ENCODE data around the gene HIPK4.

DNA sequence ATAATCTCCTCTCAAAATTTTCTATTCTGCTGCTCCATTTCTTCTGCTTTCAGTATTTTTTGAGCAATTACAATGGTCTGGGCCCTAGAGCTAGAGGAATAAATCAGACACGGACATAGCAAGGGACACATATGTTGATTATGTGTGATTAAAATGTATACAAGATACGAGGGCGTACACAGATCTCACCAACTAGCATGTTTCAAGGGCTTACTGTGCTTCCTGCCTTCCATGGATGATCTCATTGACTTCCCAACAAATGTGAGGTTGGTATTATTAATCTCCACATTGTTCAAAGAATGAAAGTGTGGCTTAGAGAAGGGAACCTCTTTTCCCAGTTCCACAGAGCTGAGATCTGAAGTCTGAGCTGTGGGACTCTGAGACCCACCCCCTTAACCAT lies 32.3 kb downstream of the HIPK4 start:
- TF ChIP-seq, protein P1, sequence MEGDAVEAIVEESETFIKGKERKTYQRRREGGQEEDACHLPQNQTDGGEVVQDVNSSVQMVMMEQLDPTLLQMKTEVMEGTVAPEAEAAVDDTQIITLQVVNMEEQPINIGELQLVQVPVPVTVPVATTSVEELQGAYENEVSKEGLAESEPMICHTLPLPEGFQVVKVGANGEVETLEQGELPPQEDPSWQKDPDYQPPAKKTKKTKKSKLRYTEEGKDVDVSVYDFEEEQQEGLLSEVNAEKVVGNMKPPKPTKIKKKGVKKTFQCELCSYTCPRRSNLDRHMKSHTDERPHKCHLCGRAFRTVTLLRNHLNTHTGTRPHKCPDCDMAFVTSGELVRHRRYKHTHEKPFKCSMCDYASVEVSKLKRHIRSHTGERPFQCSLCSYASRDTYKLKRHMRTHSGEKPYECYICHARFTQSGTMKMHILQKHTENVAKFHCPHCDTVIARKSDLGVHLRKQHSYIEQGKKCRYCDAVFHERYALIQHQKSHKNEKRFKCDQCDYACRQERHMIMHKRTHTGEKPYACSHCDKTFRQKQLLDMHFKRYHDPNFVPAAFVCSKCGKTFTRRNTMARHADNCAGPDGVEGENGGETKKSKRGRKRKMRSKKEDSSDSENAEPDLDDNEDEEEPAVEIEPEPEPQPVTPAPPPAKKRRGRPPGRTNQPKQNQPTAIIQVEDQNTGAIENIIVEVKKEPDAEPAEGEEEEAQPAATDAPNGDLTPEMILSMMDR (IDR thresholded peaks at IDR 0.05) = no peak
- no peak for TF ChIP-seq POLR2A (IDR thresholded peaks at IDR 0.05)
- no peak for TF ChIP-seq EP300 (IDR thresholded peaks at IDR 0.05)
